ENCODE data around the gene RTL10.

GRCh38 chr22:19873960-19874306, 19.3 kb upstream of the RTL10 start:
- no peak for TF ChIP-seq CTCF (IDR thresholded peaks at IDR 0.05)
- no peak for TF ChIP-seq EZH2 (IDR thresholded peaks at IDR 0.05; ENCODE audit: borderline replicate concordance, insufficient read depth, low read depth, low read length, poor library complexity, severe bottlenecking)

All from B cell (primary cell).